HCEC 1CT (cell line): ENCODE results near the gene TBC1D16.

Source experiments
- DNase-seq: peaks from one replicate; pipeline ENCODE4 v3.0.0-alpha.2; 2017

The TBC1D16 gene

DNA sequence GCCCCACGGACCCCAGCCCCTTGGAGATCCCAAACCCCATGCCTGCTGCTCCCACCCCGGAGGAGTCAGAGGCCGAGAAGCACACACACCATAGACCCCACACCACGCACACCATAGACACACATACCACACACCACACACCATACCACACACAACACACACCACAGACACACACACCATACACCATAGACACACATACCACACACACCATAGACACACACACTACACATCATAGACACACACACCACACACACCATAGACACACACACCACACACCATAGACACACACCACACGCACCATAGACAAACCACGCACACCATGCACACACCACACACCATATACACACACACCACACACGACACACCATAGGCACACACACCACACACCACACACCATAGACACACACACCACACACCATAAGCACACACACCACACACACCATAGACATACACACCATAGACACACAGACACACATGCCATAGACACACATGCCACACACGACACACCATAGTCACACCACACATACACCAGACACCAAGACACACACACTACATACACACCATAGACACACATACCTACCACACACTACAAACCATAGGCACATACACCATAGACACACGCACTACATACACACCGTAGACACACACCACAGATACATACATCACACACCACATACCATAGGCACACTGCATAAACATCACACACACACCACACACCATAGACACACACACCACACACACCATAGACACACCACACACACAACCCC is 11.3 kb downstream of the TBC1D16 start:
- no peak for DNase-seq

DNA sequence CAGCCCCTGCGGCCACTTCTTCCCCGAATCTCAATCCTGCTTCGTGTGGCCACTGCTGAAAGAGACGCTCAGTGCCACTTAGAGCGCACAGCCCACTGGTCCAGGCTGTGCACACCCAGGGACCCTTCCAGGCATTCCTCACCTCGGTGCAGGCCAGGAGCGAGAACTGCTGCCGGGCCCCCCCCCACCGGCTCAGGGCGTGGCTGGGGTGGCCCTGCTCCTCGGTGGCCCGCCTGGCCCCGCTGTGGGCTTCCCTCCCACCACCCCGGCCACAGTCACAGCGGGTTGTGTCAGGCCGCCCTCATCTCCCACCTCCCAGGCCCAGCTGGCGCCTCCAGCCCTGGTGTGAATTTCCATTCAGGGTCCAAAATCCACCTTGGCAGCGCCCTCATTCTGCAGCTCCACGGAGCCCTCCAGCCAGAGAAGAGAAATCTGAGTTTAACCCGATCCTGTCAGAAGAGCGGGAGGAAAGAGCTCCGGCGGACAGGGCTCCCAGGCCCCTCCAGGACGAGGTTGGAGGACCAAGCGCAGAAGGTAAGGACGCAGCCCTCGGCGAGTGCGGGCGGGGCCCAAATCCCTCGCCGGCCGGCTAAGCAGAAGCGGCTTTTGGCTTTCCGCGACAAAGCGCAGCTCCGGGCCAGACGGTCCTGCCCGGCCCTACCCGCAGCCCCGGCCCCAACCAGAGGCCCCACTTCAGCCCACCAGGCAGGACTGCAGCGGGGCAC is 12.0 kb downstream of the TBC1D16 start:
- DNase-seq: no peak

GRCh38 chr17:80021600-80021999 is 14.1 kb downstream of the TBC1D16 start:
- no peak for DNase-seq

GRCh38 chr17:80018917-80019651 is 16.6 kb downstream of the TBC1D16 start:
- DNase-seq: no peak

GRCh38 chr17:80017226-80018010 is 18.3 kb downstream of the TBC1D16 start:
- no peak for DNase-seq

DNA sequence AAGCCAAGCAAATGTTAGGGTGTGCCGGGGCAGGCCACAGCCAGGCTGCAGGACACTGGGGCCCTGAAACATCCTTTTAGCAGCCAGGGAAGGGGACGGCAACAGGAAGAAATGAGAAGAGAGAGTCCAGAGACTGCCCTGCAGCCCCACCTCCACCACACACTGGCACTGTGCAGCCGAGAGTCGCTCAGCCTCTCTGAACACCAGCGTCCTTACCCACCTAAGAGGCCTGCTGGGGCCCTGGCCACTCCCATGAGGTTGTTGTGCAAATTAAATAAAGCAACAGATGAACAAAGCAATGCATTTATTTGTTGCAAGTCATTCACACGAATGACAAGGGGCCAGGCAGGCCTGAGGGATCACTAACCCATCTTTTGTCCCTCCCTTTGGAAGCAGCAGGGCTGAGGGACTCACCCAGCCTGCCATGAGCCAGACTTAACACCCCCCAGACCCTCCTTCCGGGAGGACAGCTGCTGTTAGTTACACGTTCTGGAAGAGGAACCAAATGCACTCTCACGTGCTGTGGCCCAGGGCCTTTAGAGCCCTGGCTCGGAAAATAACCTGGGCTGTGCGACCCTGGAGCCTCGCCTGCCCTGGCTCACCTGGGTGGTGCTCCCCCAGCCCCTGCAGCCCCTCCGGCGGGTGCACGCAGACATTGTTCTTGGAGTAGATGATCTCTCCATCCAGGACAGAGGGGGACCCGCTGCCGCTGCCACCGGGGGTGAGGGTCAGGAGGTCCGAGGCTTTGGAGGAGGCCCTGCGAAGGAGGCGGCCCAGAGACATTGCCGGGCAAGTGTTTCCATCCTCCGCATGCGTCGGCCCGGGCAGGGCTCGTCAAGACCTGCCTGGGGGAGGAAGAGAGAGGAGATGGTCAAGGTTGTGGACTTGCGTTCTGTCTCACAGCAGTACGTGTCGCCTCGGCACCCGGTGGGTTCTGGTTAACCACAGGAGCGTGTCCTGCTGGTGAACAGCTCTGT is 22.6 kb downstream of the TBC1D16 start:
- no peak for DNase-seq

DNA sequence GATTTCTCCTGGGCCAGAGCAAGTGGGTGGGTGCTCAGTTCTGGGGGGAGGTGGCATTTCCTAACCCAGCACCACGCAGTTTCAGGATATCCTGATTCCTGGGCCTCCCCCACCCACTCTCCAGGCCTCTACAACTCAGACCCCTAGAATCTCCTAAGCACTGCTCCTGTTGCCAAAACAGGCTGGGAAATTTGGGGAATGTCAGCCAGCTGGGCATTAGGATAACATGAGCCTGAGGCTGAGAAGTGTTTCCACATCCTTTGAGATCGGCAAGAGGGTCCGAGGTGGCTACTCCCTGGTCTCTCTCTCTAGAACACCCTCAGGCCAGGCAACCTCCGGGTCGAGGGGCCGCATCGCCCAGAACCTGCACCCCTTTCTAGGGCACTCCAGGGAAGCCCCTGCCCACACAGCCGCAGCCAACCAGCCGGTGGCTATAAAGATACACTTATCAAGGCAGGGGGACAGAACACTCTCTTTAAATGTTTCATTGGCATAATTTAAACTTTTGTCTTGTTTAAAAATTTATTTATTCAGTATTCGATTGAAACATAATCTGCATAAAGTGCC is 23.6 kb downstream of the TBC1D16 start:
- DNase-seq: no peak

GRCh38 chr17:80010283-80010858 is 25.3 kb downstream of the TBC1D16 start:
- no peak for DNase-seq

- no peak for DNase-seq
Measured at GRCh38 chr17:80009391-80010282, 26.0 kb downstream of the TBC1D16 start.

- DNase-seq: no peak
Measured at GRCh38 chr17:80008848-80009247, 26.8 kb downstream of the TBC1D16 start.

DNA sequence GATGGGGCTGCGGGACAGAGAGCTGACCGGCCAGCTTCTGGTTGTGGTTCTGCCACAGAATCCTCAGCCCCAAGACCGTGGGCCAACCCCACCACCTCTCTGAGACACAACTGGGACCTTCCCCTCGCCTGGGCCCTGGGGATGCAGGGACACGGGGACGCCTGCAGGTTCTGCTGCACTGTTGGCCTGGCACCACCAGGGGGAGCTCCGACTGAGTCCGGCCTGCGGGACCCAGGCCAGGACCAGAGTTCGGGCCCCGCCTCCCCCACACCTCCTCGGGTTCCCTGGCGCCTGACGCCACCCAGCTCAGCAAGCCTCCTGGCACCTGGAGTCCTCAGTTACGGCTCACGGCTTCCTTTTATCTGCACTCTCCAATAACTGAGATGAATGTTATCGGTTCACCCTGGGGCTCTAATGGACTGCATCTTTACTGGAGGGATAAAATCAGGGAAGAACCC is 27.3 kb downstream of the TBC1D16 start:
- peak; percentile 48 for DNase-seq

GRCh38 chr17:80007939-80008338 is 27.7 kb downstream of the TBC1D16 start:
- DNase-seq: no peak

DNA sequence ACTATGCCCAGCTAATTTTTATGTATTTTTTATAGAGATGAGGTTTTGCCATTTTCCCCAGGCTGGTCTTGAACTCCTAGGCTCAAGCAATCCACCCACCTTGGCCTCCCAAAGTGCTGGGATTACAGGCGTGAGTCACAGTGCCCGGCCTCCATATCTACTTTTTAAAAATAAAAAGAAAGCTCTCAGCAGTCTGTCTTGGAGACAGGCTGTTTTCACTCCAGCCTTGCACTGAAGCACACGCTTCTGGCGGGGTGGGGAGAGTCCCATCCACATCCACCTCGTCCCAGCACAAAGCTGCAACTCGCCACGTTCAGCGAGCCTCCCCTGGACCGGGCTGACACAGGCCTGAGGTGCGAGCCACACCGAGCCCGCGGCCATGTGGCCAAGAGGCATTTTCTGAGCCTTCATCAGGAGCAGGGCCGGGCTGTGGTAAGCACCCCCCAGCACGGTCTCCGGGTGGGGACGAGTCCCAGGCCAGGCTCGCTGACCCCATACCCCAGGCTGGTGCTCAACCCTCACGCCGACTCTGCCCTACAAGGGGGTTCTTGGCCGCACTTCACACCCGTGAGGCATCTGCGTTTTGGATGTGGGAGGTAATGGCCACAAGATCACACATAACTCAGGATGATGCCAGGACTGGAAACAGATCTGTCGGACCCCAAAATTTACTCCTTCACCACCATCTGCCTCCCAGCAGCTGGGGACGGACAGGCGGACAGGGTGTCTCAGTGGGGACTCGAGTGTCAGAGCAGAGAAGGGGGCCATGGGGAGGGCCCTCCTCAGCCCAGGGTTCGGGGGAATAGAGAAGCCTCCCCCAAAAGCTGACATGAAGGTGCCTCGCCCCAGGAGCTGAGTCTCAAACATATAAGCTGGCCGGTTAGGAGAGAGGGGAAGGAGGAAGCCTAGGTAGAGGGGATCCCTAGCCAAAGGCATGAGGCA is 28.6 kb downstream of the TBC1D16 start:
- no peak for DNase-seq

GRCh38 chr17:80006339-80006720 is 29.3 kb downstream of the TBC1D16 start:
- no peak for DNase-seq

GRCh38 chr17:80005360-80006338 is 30.0 kb downstream of the TBC1D16 start:
- peak; percentile 13 for DNase-seq

DNA sequence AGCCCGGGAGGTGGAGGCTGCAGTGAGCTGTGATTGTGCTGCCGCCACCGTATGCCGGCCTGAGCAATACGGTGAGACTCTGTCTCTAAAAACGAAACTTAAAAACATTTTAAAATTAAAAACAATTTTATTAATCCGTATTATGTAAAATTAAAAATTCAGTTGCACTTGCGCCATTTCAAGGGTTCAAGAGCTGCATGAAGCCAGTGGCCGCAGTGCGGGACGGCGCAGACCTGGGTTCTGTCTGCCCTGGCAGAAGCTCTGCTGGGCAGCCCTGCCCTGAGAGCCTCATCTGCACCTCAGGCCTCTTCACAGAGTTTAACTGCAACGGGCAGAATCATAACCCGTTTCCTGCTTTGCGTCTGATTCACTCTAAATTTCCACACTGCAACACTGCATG is 31.7 kb downstream of the TBC1D16 start:
- DNase-seq: no peak
